ENCODE results near the gene OR1F1.

DNA sequence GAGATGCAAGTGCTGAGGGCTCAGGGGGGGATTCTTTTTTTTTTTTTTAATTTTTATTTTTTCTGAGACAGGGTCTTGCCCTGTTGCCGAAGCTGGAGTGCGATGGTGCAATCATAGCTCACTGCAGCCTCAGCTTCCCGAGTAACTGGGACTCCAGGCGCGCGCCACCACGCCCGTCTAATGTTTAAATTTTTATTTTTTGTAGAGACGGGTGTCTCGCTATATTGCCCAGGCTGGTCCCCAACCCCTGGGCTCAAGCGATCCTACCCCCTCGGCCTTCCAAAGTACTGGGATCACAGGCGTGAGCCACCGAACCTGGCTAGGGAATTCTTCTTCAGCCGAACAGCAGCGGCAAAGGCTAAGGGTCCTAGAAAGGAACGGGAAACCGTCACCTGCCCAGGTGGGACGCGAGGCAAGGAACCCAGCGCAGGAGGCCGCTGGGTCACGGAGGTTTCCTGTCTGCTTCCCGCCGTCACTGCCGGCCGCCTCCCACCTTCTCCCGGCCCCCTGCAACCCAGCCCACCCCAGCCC lies 13.3 kb upstream of the OR1F1 start:
- TF ChIP-seq CTCF (IDR thresholded peaks at IDR 0.05 in 4 of 5, conservative IDR thresholded peaks at IDR 0.05 in 1 of 5): no peak
- TF ChIP-seq POLR2A (IDR thresholded peaks at IDR 0.05): no peak
